Neuronal stem cell (in vitro differentiated cells): ENCODE data around the gene HEXIM2.
A peak's percentile ranks its signal among the peaks of the same experiment; 100 is the strongest.

Source experiments
- DNase-seq: peaks from one replicate; pipeline ENCODE4 v3.0.0-alpha.2; 2013; ENCODE audit warnings: low spot score
- H2AFZ ChIP-seq: one replicate; pipeline ENCODE4 v1.6.1; 2013; ENCODE audit warnings: mild to moderate bottlenecking, low read length, inconsistent platforms
- H2AK5ac ChIP-seq: 2 replicates; pipeline ENCODE4 v1.6.1; 2013; ENCODE audit warnings: low read depth, mild to moderate bottlenecking, inconsistent platforms, low read length, moderate library complexity, mixed read lengths
- H2BK120ac ChIP-seq: 2 replicates; pipeline ENCODE4 v1.6.1; 2013; ENCODE audit warnings: low read depth, mild to moderate bottlenecking, inconsistent platforms, low read length, moderate library complexity, mixed read lengths
- H2BK12ac ChIP-seq: one replicate; pipeline ENCODE4 v1.6.1; 2013; ENCODE audit warnings: low read length, inconsistent platforms
- H2BK15ac ChIP-seq: 2 replicates; pipeline ENCODE4 v1.6.1; 2013; ENCODE audit warnings: mild to moderate bottlenecking, low read length, inconsistent platforms, mixed read lengths
- H2BK5ac ChIP-seq: one replicate; pipeline ENCODE4 v1.6.1; 2013; ENCODE audit warnings: inconsistent platforms, mild to moderate bottlenecking, low read length, moderate library complexity
- H3K14ac ChIP-seq: one replicate; pipeline ENCODE4 v1.6.1; 2013; ENCODE audit warnings: low read length, inconsistent platforms
- H3K18ac ChIP-seq: 2 replicates; pipeline ENCODE4 v1.6.1; 2013; ENCODE audit warnings: low read length, inconsistent platforms
- H3K23ac ChIP-seq: 2 replicates; pipeline ENCODE4 v1.6.1; 2013; ENCODE audit warnings: low read depth, mild to moderate bottlenecking, mixed read lengths, low read length, inconsistent platforms; ENCODE audit not compliant: poor library complexity
- H3K27ac ChIP-seq: replicated peaks from 3 replicates; pipeline ENCODE4 v1.5.1; 2013; ENCODE audit warnings: low read length, inconsistent platforms
- H3K27me3 ChIP-seq, 3 experiments: 2 replicates each; pipeline ENCODE4 v1.6.1; 2013; ENCODE audit warnings: low read length in 3 of 3, mild to moderate bottlenecking in 2 of 3, inconsistent platforms in 1 of 3, low read depth in 1 of 3, mixed read lengths in 1 of 3, moderate library complexity in 1 of 3; ENCODE audit not compliant: control insufficient read depth in 3 of 3, insufficient read depth in 3 of 3
- H3K36me3 ChIP-seq, 2 donors: replicated peaks in 1 of 2; 2 replicates each; pipeline ENCODE4 v1.6.1; 2013; ENCODE audit warnings: low read length in 2 of 2; ENCODE audit not compliant: control insufficient read depth in 2 of 2, insufficient read depth in 2 of 2
- H3K4ac ChIP-seq: 2 replicates; pipeline ENCODE4 v1.6.1; 2013; ENCODE audit warnings: inconsistent platforms, mild to moderate bottlenecking, low read length, moderate library complexity
- H3K4me1 ChIP-seq, 2 donors: 1 replicate in 1 of 2; 2 replicates in 1 of 2; pipeline ENCODE4 v1.6.1; 2013; ENCODE audit warnings: low read length in 2 of 2, low read depth in 1 of 2; ENCODE audit not compliant: control insufficient read depth in 2 of 2, insufficient read depth in 1 of 2
- H3K4me2 ChIP-seq: one replicate; pipeline ENCODE4 v1.6.1; 2013; ENCODE audit warnings: mild to moderate bottlenecking, low read length, inconsistent platforms; ENCODE audit not compliant: insufficient read depth, poor library complexity, severe bottlenecking
- H3K4me3 ChIP-seq, 2 donors: 2 replicates each; pipeline ENCODE4 v1.5.1; 2013; ENCODE audit warnings: low read length in 2 of 2, mild to moderate bottlenecking in 2 of 2, inconsistent platforms in 1 of 2, moderate library complexity in 1 of 2
- H3K79me1 ChIP-seq: one replicate; pipeline ENCODE4 v1.6.1; 2013; ENCODE audit warnings: low read depth, mild to moderate bottlenecking, inconsistent platforms, low read length, moderate library complexity
- H3K9ac ChIP-seq: one replicate; pipeline ENCODE4 v1.6.1; 2013; ENCODE audit warnings: mild to moderate bottlenecking, low read depth, low read length, inconsistent platforms; ENCODE audit not compliant: poor library complexity
- H3K9me3 ChIP-seq, 2 donors: replicated peaks in 1 of 2; 2 replicates each; pipeline versions ENCODE3 to v1.6.1; 2013; ENCODE audit warnings: low read length in 2 of 2, mild to moderate bottlenecking in 2 of 2, inconsistent platforms in 1 of 2, low read depth in 1 of 2, mixed read lengths in 1 of 2, moderate library complexity in 1 of 2; ENCODE audit not compliant: control insufficient read depth in 2 of 2, insufficient read depth in 1 of 2
- H4K8ac ChIP-seq: one replicate; pipeline ENCODE4 v1.6.1; 2013; ENCODE audit warnings: low read depth, mild to moderate bottlenecking, inconsistent platforms, low read length, moderate library complexity
- H4K91ac ChIP-seq: one replicate; pipeline ENCODE4 v1.6.1; 2013; ENCODE audit warnings: low read length, low read depth, mild to moderate bottlenecking, inconsistent platforms; ENCODE audit not compliant: poor library complexity
- WGBS, 2 donors: extraction: QIAGEN DNeasy Blood & Tissue Kit; methylation state at CpG; one replicate each; pipeline ENCODE4 v1.1.7; 2013; ENCODE audit warnings: missing lambda C conversion rate in 2 of 2, mixed read lengths in 1 of 2; ENCODE audit not compliant: insufficient read length in 2 of 2, insufficient replicate concordance in 1 of 2; ENCODE audit errors: extremely low coverage in 2 of 2; 5-methylcytosine and 5-hydroxymethylcytosine counted together

The HEXIM2 gene

GRCh38 chr17:45130681-45131615 is 30.7 kb upstream of the HEXIM2 start:
- no peak overlapping the region for H2BK120ac ChIP-seq
- no peak overlapping the region for H3K27ac ChIP-seq
- no peak overlapping the region for H3K18ac ChIP-seq
- peak overlapping the region in 1 of 2 donors; percentile 55 for H3K4me3 ChIP-seq
- H2BK12ac ChIP-seq: peak overlapping the region; percentile 75
- DNase-seq: no peak
- no peak overlapping the region for H3K4ac ChIP-seq
- H3K4me1 ChIP-seq: peaks cover 24 to 40% of the 10 kb centered on the region in 2 donors
- H4K8ac ChIP-seq: peak overlapping the region; percentile 86
- H2BK15ac ChIP-seq: peak overlapping the region; percentile 74
- H2AFZ ChIP-seq: no peak overlapping the region
- H3K27me3 ChIP-seq: no peaks in the 10 kb centered on the region
- no peaks in the 10 kb centered on the region for H3K36me3 ChIP-seq
- H2AK5ac ChIP-seq: peak overlapping the region; percentile 97
- no peaks in the 10 kb centered on the region for H3K9me3 ChIP-seq
- H3K4me2 ChIP-seq: peak overlapping the region; percentile 86
- no peak overlapping the region for H3K14ac ChIP-seq
- H4K91ac ChIP-seq: peak overlapping the region; percentile 79
- H3K9ac ChIP-seq: no peak overlapping the region
- peaks cover 1% of the 10 kb centered on the region for H3K79me1 ChIP-seq
- H2BK5ac ChIP-seq: no peak overlapping the region
- WGBS, 2 donors: no CpG with 5 or more reads among the region's 17 CpGs
- no peak overlapping the region for H3K23ac ChIP-seq

DNA sequence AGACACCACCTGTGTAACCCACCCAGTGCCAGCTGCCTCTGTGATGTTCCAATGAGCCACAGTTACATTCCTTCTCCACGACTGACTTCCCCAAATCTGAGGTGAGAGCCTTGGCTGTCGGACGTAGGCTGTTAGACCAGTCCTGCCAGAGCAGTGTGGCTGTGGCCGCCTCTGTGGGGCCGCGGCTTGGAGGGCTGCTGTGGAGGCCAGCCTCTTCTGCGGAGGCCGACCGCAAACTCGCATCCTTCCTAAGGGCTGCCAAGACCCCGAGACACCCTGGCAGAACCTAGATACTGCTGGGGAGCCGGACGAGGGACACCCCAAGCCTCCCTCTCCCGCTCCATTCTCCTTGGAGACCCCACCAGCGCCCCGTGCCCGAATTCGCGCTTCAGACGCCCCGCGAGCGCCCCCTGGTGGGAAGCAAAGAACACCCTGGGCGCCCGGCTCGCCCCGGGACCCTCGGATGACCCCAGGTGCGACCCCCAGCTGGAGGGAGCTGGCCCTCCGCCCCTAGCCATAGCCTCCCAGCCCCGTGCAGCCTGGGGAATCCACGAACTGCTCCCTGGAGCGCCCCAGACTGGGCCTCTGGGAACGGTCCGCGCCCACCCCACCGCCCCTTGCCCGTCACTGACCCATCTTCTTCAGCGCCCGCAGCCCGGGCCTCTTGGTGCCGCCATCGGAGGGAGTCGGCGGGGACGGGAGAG is 29.9 kb upstream of the HEXIM2 start:
- H3K9me3 ChIP-seq: no peaks in the 10 kb centered on the region
- peak overlapping the region; percentile 86 for H4K8ac ChIP-seq
- peak; percentile 76 for DNase-seq
- H2BK12ac ChIP-seq: peak overlapping the region; percentile 75
- no peak overlapping the region for H3K4ac ChIP-seq
- H3K4me3 ChIP-seq: peak overlapping the region; percentile 55 to 89
- H2BK15ac ChIP-seq: peak overlapping the region; percentile 74
- H3K27ac ChIP-seq: no peak overlapping the region
- no peak overlapping the region for H2BK120ac ChIP-seq
- no peak overlapping the region for H4K91ac ChIP-seq
- no CpG with 5 or more reads among the region's 46 CpGs for WGBS, 2 donors
- peaks cover 3% of the 10 kb centered on the region for H3K79me1 ChIP-seq
- peak overlapping the region; percentile 97 for H2AK5ac ChIP-seq
- H2BK5ac ChIP-seq: peak overlapping the region; percentile 88
- peak overlapping the region; percentile 88 for H3K9ac ChIP-seq
- peak overlapping the region; percentile 65 for H3K14ac ChIP-seq
- H3K23ac ChIP-seq: peak overlapping the region; percentile 87
- H3K27me3 ChIP-seq: no peaks in the 10 kb centered on the region
- no peaks in the 10 kb centered on the region for H3K36me3 ChIP-seq
- H2AFZ ChIP-seq: peak overlapping the region; percentile 93
- H3K4me1 ChIP-seq: peaks cover 26 to 41% of the 10 kb centered on the region in 2 donors
- H3K18ac ChIP-seq: peak overlapping the region; percentile 98
- H3K4me2 ChIP-seq: peak overlapping the region; percentile 86

DNA sequence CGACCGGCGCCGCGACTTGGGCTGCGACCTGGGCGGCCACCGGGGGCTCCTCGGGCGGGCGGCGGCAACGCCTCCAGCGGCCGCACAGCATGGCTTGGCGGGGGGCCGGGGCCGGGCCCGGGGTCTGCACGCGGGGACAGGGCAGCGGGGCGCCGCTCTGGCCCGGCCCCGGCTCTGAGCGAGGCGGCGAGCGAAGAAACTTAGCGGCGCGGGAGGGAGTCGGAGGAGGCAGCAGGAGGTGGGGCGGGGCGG is 29.4 kb upstream of the HEXIM2 start, which contains the start of gene PLCD3:
TSS of gene PLCD3 (minus strand) at position 196 of the 252 bp plus-strand sequence. CDS start at position 91, 105 bp downstream.
- no CpG with 5 or more reads among the region's 36 CpGs for WGBS, 2 donors
- peak within 1 kb of the TSS; percentile 97 for H3K14ac ChIP-seq

More for the DNA sequence above, 29.4 kb upstream of the HEXIM2 start, which contains the start of gene PLCD3:
- Histone ChIP-seq H4K91ac (peak within 1 kb of the TSS; percentile 79), H3K23ac (peak within 1 kb of the TSS; percentile 92), H3K4ac (no peak within 1 kb of the TSS), H3K4me2 (peak within 1 kb of the TSS; percentile 99), H3K18ac (peak within 1 kb of the TSS; percentile 98), H3K9me3 (no peaks in the 10 kb centered on the region), H2BK15ac (peak within 1 kb of the TSS; percentile 74), H3K4me3 (peak within 1 kb of the TSS; percentile 55 to 89), H2BK5ac (peak within 1 kb of the TSS; percentile 88), H3K27me3 (no peaks in the 10 kb centered on the region), H3K79me1 (peaks cover 3% of the 10 kb centered on the region), H3K36me3 (no peaks in the 10 kb centered on the region), H3K27ac (peak within 1 kb of the TSS; percentile 35), H4K8ac (peak within 1 kb of the TSS; percentile 86), H3K9ac (peak within 1 kb of the TSS; percentile 93), H2AFZ (peak within 1 kb of the TSS; percentile 93), H2BK120ac (no peak within 1 kb of the TSS), H2BK12ac (peak within 1 kb of the TSS; percentile 89), H3K4me1 (peaks cover 25 to 40% of the 10 kb centered on the region in 2 donors), H2AK5ac (peak within 1 kb of the TSS; percentile 97)
- DNase-seq: no peak
